Ramos (cell line): ENCODE measurements around the gene DENND1A.
"Not testable (repeated sequence)": the region's sequence is repeated elsewhere in the genome, so short reads cannot be mapped to it uniquely, and the experiment has no call there.

Source experiments
- in situ Hi-C: fragments of 300-500 bp; cut with MboI; formaldehyde crosslinking; loops from one replicate; pipeline ENCODE4 v1.14.3; 2022; ENCODE audit warnings: low sequenced_read_pairs; ENCODE audit not compliant: unreplicated experiment

DENND1A gene, protein sequence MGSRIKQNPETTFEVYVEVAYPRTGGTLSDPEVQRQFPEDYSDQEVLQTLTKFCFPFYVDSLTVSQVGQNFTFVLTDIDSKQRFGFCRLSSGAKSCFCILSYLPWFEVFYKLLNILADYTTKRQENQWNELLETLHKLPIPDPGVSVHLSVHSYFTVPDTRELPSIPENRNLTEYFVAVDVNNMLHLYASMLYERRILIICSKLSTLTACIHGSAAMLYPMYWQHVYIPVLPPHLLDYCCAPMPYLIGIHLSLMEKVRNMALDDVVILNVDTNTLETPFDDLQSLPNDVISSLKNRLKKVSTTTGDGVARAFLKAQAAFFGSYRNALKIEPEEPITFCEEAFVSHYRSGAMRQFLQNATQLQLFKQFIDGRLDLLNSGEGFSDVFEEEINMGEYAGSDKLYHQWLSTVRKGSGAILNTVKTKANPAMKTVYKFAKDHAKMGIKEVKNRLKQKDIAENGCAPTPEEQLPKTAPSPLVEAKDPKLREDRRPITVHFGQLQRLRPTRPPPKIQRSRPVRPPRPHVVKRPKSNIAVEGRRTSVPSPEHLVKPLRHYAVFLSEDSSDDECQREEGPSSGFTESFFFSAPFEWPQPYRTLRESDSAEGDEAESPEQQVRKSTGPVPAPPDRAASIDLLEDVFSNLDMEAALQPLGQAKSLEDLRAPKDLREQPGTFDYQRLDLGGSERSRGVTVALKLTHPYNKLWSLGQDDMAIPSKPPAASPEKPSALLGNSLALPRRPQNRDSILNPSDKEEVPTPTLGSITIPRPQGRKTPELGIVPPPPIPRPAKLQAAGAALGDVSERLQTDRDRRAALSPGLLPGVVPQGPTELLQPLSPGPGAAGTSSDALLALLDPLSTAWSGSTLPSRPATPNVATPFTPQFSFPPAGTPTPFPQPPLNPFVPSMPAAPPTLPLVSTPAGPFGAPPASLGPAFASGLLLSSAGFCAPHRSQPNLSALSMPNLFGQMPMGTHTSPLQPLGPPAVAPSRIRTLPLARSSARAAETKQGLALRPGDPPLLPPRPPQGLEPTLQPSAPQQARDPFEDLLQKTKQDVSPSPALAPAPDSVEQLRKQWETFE

DNA sequence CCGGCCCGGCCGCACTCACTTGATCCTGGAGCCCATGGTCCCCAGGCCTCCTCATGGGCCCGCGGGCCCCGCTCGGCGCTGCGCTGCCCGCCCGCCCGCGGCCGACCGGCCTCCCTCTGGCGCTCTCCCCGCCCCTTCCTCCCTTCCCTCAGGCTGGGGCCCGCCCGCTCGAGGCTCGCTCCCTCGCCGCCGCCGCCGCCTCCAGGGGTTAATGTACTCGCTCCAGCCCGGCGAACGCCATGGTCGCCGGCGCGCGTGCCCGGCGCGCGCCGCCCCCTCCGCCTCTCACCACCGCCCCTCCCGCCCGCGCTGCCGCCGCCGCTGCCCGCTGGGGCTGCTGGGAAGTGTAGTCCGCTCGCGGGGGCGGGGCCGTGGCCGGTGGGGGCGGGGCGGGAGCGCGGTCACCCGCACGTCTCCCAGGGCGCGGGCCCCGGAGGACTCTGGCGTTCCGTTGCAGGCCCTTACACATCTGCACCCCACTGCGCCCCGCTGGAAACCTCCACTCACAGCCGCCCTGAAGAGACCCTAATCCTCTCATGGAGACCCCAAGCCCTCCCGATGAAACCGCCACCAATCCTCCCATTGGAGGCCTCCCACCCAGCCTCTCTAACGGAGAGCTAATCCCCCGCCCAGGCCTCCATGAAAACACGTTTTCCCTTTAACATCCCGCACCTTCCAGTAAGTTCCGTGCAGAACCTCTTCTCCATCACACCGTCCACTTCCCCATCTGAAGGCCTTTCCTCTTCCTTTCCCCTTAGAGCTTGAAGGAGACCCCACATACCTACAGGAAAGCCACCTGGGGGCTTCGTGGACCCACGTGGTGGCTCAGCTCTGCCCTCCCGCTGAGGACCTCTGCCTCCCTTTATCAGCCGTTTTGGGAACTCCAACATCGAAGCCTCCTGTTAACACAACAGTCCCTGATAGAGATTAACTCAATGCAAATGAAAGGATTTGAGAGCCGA, at the start of gene DENND1A:
DENND1A (minus strand) TSS at position 257 of the 962 bp plus-strand sequence; CDS start at position 36, 221 bp downstream.
- in situ Hi-C loops = no loop called here

DNA sequence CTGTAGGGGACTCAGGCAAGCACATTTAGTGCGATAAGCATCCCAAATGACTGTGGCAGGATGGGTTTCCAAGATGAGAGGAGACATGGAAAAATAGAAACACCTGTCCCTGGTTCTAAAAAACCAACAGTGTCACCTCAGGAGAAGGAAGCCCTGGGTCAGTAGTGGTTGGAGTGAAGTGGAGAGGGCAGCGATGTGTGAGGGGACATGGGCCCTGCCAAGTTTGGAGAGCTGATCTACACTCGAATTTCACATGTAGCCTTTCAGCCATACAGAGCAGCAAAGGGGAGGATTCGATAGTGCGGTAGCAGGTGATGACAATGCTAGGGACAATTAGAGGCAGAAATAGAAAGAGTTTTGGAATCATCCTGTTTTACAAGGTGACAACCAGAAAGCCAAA, 49.1 kb upstream of the DENND1A start:
- in situ Hi-C loops = no loop called here

DNA sequence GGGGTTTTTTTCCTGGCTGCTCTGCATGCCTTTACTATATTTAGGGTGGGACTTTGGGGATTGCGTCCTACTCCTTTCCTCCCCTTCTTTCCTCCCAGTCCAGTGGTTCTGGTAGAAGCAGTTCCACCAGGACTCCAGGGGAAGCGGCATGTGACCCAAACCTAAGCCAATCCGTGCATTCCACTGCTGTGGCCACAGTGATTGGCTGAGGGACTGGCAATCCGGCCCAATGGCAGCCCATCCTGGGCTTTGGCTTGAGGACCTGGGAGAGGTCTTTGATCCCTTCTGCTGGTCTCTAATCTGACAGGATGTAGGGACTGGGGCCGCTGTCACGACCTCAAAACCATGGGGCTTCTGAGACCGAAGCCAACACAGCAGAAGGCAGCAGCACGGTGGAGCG, 46.7 kb upstream of the DENND1A start:
- in situ Hi-C loops = not testable (repeated sequence)

DNA sequence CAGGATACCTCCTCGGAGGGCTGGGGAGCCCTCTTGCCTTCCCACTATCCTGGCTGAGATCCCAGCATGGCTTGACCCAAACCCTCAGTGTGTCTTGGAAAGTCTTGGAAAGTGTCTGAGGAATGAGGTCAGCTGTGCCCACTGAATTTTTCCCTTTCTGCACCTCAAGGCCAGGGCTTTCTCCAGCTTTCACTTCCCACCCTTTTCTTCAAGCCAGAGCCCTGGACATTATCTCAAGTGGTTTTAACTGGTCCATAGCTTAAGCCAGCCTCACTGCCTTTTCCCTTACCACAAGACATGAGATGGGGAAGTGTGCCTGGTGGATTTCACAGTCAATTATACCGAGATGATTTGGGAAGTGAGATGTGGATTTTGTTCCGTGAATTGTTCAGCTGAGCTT, 45.9 kb upstream of the DENND1A start:
- in situ Hi-C loops = no loop called here

DNA sequence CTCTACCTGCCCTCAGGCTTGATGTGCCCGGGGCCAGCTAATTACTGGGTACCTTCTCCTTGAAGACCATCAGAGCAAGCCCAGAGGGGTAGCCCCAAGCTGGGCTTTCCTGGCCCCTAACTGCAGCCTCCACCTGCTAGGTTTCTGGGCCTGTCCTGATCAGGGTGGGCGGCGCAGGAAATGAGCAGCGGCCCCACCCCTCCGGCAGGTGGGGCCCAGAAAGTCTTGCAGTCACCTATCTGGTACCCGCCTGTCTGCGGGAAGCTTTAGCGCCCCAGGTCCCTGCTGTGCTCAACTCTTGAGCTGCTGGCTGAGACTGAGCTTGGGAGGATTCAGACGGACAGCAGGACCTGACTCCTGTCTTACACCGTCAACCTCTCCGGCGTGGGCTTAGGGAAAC, 44.5 kb upstream of the DENND1A start:
- in situ Hi-C loops = no loop called here

DNA sequence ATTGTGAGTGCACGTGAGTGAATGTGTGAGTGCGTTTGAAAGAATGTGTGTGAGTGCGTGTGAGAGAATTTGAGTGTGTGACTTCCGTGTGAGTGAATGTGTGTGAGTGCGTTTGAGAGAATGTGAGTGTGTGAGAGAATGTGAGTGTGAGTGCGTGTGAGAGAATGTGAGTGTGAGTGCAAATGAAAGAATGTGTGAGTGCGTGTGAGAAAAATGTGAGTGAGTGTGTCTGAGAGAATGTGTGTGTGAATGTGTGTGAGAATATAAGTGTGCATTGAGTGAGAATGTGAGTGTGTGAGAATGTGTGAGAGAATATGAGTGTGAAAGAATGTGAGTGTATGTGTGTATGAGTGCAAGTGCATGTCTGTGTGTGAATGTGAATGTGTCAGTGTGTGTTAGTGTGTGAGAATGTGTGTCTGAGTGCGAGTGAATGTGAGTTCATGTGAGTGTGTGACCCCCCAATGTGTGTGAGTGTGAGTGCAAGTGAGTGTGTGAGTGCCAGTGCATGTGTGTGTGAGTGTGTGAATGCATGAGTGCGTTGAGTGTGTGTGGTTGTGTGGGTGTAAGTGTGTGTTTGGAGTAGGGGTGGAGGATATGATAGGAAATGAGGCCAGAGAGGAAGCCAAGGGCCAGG, 43.8 kb upstream of the DENND1A start:
- in situ Hi-C loops = no loop called here

DNA sequence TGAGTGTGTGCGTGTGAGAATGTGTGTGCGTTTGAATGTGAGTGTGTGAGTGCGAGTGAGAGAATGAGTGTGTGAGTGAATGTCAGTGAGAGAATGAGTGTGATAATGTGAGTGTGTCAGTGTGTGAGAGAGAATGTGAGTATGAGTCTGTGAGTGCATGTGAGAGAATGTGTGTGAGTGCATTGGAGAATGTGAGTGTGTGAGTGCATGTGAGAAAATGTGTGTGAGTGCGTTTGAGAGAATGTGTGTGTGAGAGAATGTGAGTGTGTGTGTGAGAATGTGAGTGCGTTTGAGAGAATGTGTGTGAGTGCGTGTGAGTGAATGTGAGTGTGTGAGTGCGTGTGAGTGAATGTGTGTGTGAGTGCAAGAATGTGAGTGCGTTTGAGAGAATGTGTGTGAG, 42.7 kb upstream of the DENND1A start:
- in situ Hi-C loops = no loop called here

DNA sequence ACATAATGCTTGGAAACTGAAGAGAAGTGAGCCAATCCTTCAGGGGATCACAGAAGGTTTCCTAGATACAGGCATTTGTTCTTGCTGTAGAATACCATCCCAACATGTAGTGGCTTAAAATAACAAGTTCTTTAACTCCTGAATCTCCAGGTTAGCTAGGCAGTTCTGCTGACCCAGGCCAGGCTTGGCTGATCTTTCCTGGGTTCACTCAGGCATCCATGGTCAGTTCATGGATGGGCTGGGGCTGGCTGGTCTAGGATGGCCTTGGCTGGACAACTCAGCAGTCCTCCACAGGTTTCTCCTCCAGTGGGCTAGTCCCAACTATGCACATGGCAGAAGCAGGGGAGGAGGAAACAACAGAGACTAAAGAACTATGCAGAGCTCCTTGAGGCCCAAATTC, 37.4 kb upstream of the DENND1A start:
- in situ Hi-C loops = no loop called here

DNA sequence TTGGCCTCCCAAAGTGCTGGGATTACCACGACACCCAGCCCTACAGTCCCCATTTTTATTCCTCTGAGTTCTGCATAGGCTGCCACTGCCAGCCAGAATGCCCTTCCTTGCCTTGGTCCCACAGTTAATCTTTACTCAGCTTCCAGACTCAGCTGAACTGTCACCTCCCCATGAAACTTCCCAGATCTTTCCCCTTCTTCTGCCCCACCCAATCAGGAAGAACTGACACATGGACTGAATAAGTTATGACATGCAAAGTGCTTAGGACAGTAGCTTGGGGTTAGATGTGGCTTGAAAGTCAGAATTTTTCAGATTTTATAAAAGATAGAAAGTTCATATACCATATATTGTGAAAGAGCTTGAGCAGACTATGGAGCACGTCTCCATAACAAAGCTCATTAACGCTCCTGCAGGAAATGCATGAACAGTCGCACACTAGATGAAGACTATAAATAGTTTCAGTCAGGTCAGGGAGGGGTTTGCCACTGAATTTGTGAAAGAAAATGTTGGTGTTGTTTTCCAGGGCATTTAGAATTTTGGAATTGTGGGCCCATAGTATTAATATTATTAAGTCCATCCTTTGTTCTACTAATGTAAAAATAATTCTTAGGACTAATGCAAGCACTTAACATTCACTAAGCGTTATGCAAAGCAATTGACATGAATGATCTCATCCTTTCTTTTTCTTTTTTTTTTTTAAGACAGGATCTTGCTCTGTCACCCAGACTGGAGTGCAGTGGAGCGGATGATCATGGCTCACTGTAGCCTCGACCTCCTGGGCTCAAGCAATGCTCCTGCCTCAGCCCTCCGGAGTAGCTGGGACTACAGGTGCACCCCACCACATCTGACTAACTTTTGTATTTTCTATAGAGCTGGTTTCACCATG, 36.1 kb upstream of the DENND1A start:
- in situ Hi-C loops = no loop called here

DNA sequence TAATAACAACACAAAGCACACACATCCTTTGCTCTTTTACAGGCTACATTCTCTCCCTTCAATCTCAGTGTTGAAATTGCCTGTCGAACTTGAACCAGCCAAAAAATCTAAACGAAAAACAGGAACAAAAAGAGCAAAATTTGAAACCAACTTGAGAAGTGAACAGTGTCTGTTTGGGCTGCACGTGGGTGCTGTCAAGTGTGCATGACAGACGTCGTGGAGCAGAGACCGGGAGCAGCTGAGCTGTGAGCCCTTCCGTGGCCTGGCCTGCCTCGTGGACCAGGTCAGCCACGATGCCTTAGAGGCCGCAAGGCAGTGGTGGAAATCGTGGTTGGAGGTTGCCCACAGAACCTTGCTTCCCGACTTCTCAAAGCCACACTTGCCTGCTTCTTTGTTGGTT, 34.8 kb upstream of the DENND1A start:
- in situ Hi-C loops = no loop called here

DNA sequence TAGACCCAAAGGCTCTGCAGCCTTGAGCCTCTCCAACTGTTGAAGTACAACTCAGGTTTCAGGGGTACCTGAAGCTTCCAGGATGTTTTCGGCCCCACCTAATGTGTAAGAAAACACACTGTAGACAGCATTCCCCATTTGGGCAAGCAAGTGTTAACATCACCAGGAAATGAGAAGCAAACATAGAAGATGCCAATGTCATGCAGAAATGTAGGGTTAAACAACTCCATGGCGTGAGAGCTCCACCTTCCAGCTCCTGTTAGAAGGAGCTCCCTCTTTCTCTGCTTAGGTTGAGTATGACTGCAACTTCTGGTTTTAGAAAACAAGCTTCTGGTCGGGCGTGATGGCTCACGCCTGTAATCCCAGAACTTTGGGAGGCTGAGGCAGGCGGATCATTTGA, 31.0 kb upstream of the DENND1A start:
- in situ Hi-C loops = no loop called here

DNA sequence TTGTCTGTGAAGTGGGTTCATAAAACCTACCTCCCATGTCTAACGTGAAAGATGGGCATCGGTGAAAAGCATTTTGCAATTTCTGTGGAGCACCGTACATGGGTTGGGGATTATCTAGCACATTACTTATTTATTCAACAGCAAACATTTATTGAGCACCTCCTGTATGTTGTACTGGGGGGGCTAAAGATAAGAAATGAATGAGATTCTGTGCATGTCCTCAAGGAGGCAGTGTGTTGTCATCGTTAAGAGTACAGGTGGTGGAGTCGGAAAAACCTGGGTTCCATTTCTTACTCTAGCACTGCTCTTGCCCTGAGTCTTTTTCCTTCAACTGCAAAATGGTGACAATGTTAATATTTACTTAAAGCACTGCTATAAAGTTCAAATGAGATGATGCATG, 30.4 kb upstream of the DENND1A start:
- in situ Hi-C loops = no loop called here

DNA sequence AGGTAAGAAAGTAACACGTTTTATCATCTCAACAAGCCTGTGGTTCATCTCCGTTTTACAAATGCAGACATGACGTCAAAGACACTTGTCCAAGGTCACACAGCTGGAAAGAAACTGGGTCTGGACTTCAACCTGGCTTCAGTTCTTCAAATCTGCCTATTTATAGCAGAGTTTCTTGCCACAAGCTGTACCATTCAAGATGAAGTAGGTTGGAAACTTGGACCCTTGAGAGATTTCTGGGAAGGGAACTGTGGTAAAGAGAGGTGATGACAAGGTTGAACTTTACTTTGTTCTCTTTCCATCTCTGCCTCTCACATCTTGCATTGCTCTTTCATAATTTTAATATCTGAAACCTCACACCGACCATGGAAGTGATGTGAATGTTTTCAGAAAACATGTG, 29.9 kb upstream of the DENND1A start:
- in situ Hi-C loops = no loop called here

DNA sequence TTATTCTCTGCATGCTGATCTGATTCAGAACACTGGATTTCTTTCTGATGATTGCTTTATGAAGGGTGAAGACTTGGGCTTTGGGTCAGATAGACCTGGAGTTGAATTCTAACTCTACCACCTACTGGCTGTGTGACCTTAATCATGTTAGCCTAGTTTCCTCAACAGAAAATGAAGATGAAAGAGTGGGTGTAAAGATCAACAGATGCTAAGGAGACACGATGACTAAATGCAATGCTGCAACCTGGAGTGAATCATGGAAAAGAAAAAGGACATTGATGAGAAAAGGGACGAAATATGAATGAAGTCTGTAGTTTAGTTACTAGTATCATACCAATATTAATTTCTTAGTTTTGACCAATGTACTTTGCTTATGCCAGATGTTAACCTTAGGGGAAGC, 27.8 kb upstream of the DENND1A start:
- in situ Hi-C loops = no loop called here

DNA sequence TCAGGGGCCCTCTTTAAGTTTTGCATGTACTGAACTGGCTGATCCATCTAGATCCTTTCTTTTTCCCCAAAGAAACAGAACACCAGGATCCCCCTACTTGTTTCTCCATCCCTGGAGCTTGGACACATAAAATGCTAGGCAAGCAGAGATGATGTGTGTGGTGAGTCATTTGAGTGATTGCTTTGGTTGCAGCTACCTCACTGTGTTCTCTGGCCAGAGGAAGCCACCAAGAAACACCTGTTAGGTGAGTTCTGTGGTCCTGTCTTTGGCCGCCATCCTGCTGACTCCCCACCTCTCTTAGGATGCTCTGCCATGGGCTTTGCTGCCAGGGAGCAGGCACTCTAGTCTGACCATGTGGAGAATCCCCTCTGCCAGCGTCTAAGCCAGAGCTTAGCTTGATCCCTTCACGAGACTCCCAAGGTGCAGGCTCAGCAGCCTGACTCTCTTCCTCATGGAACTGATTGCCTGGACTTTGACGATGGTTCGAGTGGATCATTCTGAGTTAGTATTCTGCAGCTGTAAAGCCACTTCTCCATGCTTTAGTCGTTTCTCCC, 27.3 kb upstream of the DENND1A start:
- in situ Hi-C loops = no loop called here

DNA sequence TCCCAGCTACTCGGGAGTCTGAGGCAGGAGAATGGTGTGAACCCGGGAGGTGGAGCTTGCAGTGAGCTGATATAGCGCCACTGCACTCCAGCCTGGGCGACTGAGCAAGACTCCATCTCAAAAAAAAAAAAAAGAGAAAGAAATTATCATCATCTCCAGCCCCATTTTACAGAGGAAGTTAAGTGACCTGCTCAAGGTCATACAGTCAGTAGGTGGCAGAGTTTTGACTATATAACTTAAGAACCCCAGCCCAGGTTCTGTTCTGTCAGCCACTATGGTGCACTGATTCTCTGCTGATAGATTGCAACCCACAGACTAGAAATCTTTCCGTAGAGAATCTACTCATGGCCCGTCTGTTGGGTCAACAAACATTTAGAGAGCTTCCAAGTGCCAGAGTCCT, 25.7 kb upstream of the DENND1A start:
- in situ Hi-C loops = no loop called here

DNA sequence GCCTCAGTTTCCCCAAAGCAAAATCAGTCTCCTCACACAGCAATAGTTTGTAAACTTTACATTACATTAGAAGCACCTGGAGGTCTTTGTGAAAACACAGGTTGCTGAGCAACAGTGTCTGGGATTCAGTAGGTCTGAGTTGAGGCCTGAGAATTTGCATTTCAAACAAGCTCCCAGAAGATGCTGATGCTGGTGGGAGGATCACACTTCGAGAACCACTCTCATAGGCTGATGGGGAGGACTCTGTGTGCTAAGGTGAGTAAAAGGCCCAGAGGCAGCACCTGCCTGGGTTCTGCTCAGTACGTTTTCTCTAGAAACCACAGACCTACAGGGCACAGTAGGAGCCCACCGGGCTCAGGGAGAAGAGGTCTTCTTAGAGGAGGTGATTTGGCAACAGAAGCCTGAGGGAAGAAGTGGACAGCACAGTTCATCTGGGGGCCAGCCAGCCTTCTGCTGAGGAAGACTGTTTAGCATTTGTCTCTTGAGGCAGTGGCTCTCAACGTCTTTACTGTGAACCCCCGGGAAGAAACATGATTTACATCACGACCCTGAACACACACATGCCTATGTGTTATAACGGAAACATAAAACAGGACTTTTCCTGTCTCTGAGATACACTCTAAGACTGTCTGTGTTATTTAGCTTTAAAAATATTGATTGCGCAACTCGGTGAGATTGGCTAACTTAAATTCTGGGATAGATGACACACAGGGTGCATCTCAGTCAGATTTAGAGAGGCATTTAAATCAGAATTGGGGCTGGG, 24.8 kb upstream of the DENND1A start:
- in situ Hi-C loops = no loop called here
